H9 (cell line): ENCODE data around the gene METTL26. TPM values are rescaled to one million over a fixed set of nuclear protein-coding genes. Genes with fewer than 3 reads are reported as not detected.

ENCODE experiments used
- DNase-seq: peaks from one replicate; pipeline ENCODE4 v3.0.0-alpha.2; 2017
- H2AFZ ChIP-seq: one replicate; pipeline ENCODE4 v1.6.1; 2013; ENCODE audit warnings: mild to moderate bottlenecking, low read length, control low read depth, moderate library complexity
- H2AK5ac ChIP-seq: 2 replicates; pipeline ENCODE4 v1.6.1; 2013; ENCODE audit warnings: low read length, control low read depth, mixed read lengths; ENCODE audit not compliant: insufficient read length
- H2BK120ac ChIP-seq: one replicate; pipeline ENCODE4 v1.6.1; 2013; ENCODE audit warnings: low read depth, mild to moderate bottlenecking, low read length, control low read depth, inconsistent platforms; ENCODE audit not compliant: poor library complexity, severe bottlenecking
- H2BK12ac ChIP-seq: 2 replicates; pipeline ENCODE4 v1.6.1; 2013; ENCODE audit warnings: low read length, control low read depth, mixed read lengths, low read depth; ENCODE audit not compliant: insufficient read length
- H2BK15ac ChIP-seq: 2 replicates; pipeline ENCODE4 v1.6.1; 2013; ENCODE audit warnings: low read depth, low read length, control low read depth
- H2BK20ac ChIP-seq: one replicate; pipeline ENCODE4 v1.6.1; 2013; ENCODE audit warnings: low read depth, mild to moderate bottlenecking, low read length, control low read depth, inconsistent platforms; ENCODE audit not compliant: poor library complexity, severe bottlenecking
- H2BK5ac ChIP-seq: 2 replicates; pipeline ENCODE4 v1.6.1; 2013; ENCODE audit warnings: low read length, control low read depth, mixed read lengths; ENCODE audit not compliant: insufficient read length
- H3K14ac ChIP-seq: 2 replicates; pipeline ENCODE4 v1.6.1; 2013; ENCODE audit warnings: low read length, control low read depth; ENCODE audit not compliant: insufficient read depth
- H3K18ac ChIP-seq: 2 replicates; pipeline ENCODE4 v1.6.1; 2013; ENCODE audit warnings: low read depth, mild to moderate bottlenecking, mixed read lengths, low read length, control low read depth; ENCODE audit not compliant: insufficient read length
- H3K23ac ChIP-seq: 2 replicates; pipeline ENCODE4 v1.6.1; 2013; ENCODE audit warnings: low read length, control low read depth, mixed read lengths, low read depth; ENCODE audit not compliant: insufficient read length
- H3K23me2 ChIP-seq: 2 replicates; pipeline ENCODE4 v1.6.1; 2013; ENCODE audit warnings: low read depth, mild to moderate bottlenecking, mixed read lengths, low read length, control low read depth; ENCODE audit not compliant: insufficient read length, poor library complexity, severe bottlenecking
- H3K27ac ChIP-seq: 2 replicates; pipeline ENCODE4 v1.5.1; 2013; ENCODE audit warnings: low read length, control low read depth, mixed read lengths, low read depth; ENCODE audit not compliant: insufficient read length
- H3K27me3 ChIP-seq: 2 replicates; pipeline ENCODE4 v1.6.1; 2013; ENCODE audit warnings: low read length, control low read depth, inconsistent platforms; ENCODE audit not compliant: insufficient read depth
- H3K4ac ChIP-seq: 2 replicates; pipeline ENCODE4 v1.6.1; 2013; ENCODE audit warnings: low read depth, mild to moderate bottlenecking, control low read depth, inconsistent platforms, low read length, moderate library complexity
- H3K4me1 ChIP-seq: 2 replicates; pipeline ENCODE4 v1.6.1; 2013; ENCODE audit warnings: low read length, control low read depth, inconsistent platforms; ENCODE audit not compliant: insufficient read depth
- H3K4me2 ChIP-seq: 2 replicates; pipeline ENCODE4 v1.6.1; 2013; ENCODE audit warnings: low read length, control low read depth, mixed read lengths; ENCODE audit not compliant: insufficient read length, insufficient read depth
- H3K56ac ChIP-seq: 2 replicates; pipeline ENCODE4 v1.6.1; 2013; ENCODE audit warnings: low read depth, mild to moderate bottlenecking, mixed read lengths, low read length, control low read depth; ENCODE audit not compliant: insufficient read length
- H3K79me1 ChIP-seq: 2 replicates; pipeline ENCODE4 v1.6.1; 2013; ENCODE audit warnings: low read depth, mild to moderate bottlenecking, moderate library complexity, low read length, control low read depth, inconsistent platforms; ENCODE audit not compliant: insufficient read depth, poor library complexity, severe bottlenecking
- H3K79me2 ChIP-seq: 2 replicates; pipeline ENCODE4 v1.6.1; 2013; ENCODE audit warnings: low read length, control low read depth, inconsistent platforms; ENCODE audit not compliant: insufficient read depth
- H3K9ac ChIP-seq: 2 replicates; pipeline ENCODE4 v1.6.1; 2013; ENCODE audit warnings: low read length, control low read depth, mixed read lengths; ENCODE audit not compliant: insufficient read length; ENCODE audit errors: extremely low read depth
- H3K9me3 ChIP-seq: one replicate; pipeline ENCODE4 v1.6.1; 2013; ENCODE audit warnings: low read depth, low read length, inconsistent platforms; ENCODE audit not compliant: control insufficient read depth
- H3T11ph ChIP-seq: one replicate; pipeline ENCODE4 v1.6.1; 2013; ENCODE audit warnings: mild to moderate bottlenecking, low read length, control low read depth, inconsistent platforms
- H4K20me1 ChIP-seq: one replicate; pipeline ENCODE4 v1.6.1; 2013; ENCODE audit not compliant: control insufficient read depth, insufficient read length, insufficient read depth
- H4K5ac ChIP-seq: 2 replicates; pipeline ENCODE4 v1.6.1; 2013; ENCODE audit warnings: low read depth, mild to moderate bottlenecking, mixed read lengths, low read length, control low read depth; ENCODE audit not compliant: insufficient read length
- H4K8ac ChIP-seq: replicated peaks from 2 replicates; pipeline ENCODE4 v1.6.1; 2013; ENCODE audit warnings: low read length, control low read depth, mixed read lengths, low read depth; ENCODE audit not compliant: insufficient read length
- H4K91ac ChIP-seq: 2 replicates; pipeline ENCODE4 v1.6.1; 2013; ENCODE audit warnings: low read depth, mild to moderate bottlenecking, moderate library complexity, mixed read lengths, low read length, control low read depth; ENCODE audit not compliant: insufficient read length
- H3K27ac Mint-ChIP-seq, 3 experiments: 2 replicates in 2 of 3; 3 replicates in 1 of 3; pipeline ENCODE4 v1.8.0; 2020 to 2021; ENCODE audit warnings: mixed read lengths in 3 of 3, mild to moderate bottlenecking in 1 of 3, moderate library complexity in 1 of 3
- H3K27me3 Mint-ChIP-seq: 2 replicates; pipeline ENCODE4 v1.8.0; 2021; ENCODE audit warnings: low read depth, mild to moderate bottlenecking, moderate library complexity, mixed read lengths
- H3K36me3 Mint-ChIP-seq, 3 experiments: 2 replicates in 2 of 3; 3 replicates in 1 of 3; pipeline ENCODE4 v1.8.0; 2020 to 2021; ENCODE audit warnings: low read depth in 3 of 3, mixed read lengths in 3 of 3; ENCODE audit not compliant: insufficient read depth in 1 of 3
- H3K4me1 Mint-ChIP-seq, 2 experiments: 2 replicates each; pipeline ENCODE4 v1.8.0; 2020; ENCODE audit warnings: mixed read lengths in 2 of 2
- H3K4me3 Mint-ChIP-seq, 2 experiments: 2 replicates in 1 of 2; 3 replicates in 1 of 2; pipeline ENCODE4 v1.8.0; 2020 to 2021; ENCODE audit warnings: mild to moderate bottlenecking in 2 of 2, mixed read lengths in 2 of 2, moderate library complexity in 1 of 2
- H3K9me3 Mint-ChIP-seq, 2 experiments: 2 replicates in 1 of 2; 3 replicates in 1 of 2; pipeline ENCODE4 v1.8.0; 2020; ENCODE audit warnings: mild to moderate bottlenecking in 2 of 2, mixed read lengths in 2 of 2, moderate library complexity in 1 of 2
- WGBS: extraction: QIAGEN DNeasy Blood & Tissue Kit; methylation state at CpG from one replicate; pipeline ENCODE4 v1.1.7; 2013; ENCODE audit warnings: missing lambda C conversion rate, low lambda C conversion rate, mixed read lengths; ENCODE audit not compliant: insufficient read length; ENCODE audit errors: extremely low coverage; 5-methylcytosine and 5-hydroxymethylcytosine counted together
- total RNA-seq: library from RNA; stranded (reverse); gene quantifications from 2 replicates; pipeline ENCODE4 v1.2.1, GENCODE V29; 2021
- TF ChIP-seq, protein P1 (sequence below): fragments of 200-600 bp; sonication (generic); conservative IDR thresholded peaks from 3 replicates; pipeline ENCODE4 v1.8.0; 2021; ENCODE audit warnings: antibody characterized with exemption, mild to moderate bottlenecking

Gene METTL26
- total RNA-seq, 1 experiment from 2014 or later: 108 TPM

DNA sequence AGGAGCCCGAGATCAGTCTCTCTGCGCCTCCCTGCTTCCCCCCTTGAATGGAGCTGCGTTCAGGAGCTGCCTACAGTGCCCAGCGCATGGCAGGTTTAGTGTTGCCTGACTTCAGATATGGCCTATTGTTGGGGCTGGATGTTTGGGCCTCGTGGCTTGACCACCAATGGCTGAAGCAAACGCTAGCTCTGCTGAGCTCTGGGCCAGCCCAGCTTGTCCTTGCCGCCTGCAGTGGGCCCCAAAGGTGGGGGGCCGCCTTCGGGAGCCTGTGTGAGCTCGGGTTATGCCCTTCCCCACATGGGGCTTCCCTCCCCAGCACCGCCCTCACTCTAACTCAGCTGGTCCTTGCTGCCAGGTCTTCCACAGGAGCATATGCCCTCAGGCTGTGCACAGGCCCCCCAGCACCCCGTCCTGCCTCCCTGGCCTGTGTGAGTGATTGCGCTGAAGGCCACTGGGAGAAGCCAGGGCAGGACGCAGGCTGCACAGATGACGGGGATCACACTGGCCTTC, 2.0 kb upstream of the METTL26 start:
- H2AK5ac ChIP-seq: no peak overlapping the region
- H2BK15ac ChIP-seq: no peak overlapping the region
- H2BK12ac ChIP-seq: no peak overlapping the region
- no peak overlapping the region for H3K4me2 ChIP-seq
- no peaks in the 10 kb centered on the region; the same call in 1 of the 2 replicates for H3K4me1 ChIP-seq
- no peak overlapping the region for H3K27ac ChIP-seq
- H3K23me2 ChIP-seq: peaks cover 13% of the 10 kb centered on the region
- H4K20me1 ChIP-seq: no peaks in the 10 kb centered on the region
- H2BK5ac ChIP-seq: no peak overlapping the region
- H3K9me3 ChIP-seq: no peaks in the 10 kb centered on the region
- H3K23ac ChIP-seq: no peak overlapping the region
- no peak overlapping the region for H3K9ac ChIP-seq
- DNase-seq: no peak
- no peak overlapping the region for H2AFZ ChIP-seq
- H4K8ac ChIP-seq: no peak overlapping the region
- peak overlapping the region; percentile 52 to 72 for H3K4me3 Mint-ChIP-seq
- H3K27ac Mint-ChIP-seq: no peak overlapping the region; a peak in 1 of 7 replicates
- no peaks in the 10 kb centered on the region for H3K79me1 ChIP-seq
- no peak overlapping the region for H3K4ac ChIP-seq
- no peak overlapping the region for H3K56ac ChIP-seq
- H3K18ac ChIP-seq: no peak overlapping the region
- no peak overlapping the region for H2BK120ac ChIP-seq
- H3K4me1 Mint-ChIP-seq: peaks cover 11 to 25% of the 10 kb centered on the region in 2 experiments
- no CpG with 5 or more reads among the region's 15 CpGs for WGBS
- TF ChIP-seq, protein P1, sequence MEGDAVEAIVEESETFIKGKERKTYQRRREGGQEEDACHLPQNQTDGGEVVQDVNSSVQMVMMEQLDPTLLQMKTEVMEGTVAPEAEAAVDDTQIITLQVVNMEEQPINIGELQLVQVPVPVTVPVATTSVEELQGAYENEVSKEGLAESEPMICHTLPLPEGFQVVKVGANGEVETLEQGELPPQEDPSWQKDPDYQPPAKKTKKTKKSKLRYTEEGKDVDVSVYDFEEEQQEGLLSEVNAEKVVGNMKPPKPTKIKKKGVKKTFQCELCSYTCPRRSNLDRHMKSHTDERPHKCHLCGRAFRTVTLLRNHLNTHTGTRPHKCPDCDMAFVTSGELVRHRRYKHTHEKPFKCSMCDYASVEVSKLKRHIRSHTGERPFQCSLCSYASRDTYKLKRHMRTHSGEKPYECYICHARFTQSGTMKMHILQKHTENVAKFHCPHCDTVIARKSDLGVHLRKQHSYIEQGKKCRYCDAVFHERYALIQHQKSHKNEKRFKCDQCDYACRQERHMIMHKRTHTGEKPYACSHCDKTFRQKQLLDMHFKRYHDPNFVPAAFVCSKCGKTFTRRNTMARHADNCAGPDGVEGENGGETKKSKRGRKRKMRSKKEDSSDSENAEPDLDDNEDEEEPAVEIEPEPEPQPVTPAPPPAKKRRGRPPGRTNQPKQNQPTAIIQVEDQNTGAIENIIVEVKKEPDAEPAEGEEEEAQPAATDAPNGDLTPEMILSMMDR: no peak
- no peak overlapping the region for H4K5ac ChIP-seq
- no peak overlapping the region for H3T11ph ChIP-seq
- H3K79me2 ChIP-seq: peaks cover 2% of the 10 kb centered on the region; the same call in 1 of the 2 replicates
- no peak overlapping the region for H4K91ac ChIP-seq
- peaks cover 0 to 6% (median 1%) of the 10 kb centered on the region in 3 experiments; a peak in 4 of 7 replicates for H3K36me3 Mint-ChIP-seq
- H3K14ac ChIP-seq: no peak overlapping the region
- H3K9me3 Mint-ChIP-seq: peaks cover 3% of the 10 kb centered on the region in 2 experiments; a peak in 2 of 5 replicates
- H3K27me3 ChIP-seq: no peaks in the 10 kb centered on the region
- no peak overlapping the region for H2BK20ac ChIP-seq
- H3K27me3 Mint-ChIP-seq: peaks cover 2% of the 10 kb centered on the region; the same call in 1 of the 2 replicates
